Lower lobe of right lung (tissue), 2 donors: ENCODE results near the gene TNK1. TPM values are rescaled to one million over a fixed set of nuclear protein-coding genes. Genes with fewer than 3 reads are reported as not detected.

Experiments used
- ATAC-seq, 2 donors: fragments of 200-7000 bp; cut with Tn5 transposase; one replicate each; pipeline ENCODE4 v1.9.1; 2020 to 2022; ENCODE audit warnings: mild to moderate bottlenecking in 2 of 2, moderate library complexity in 2 of 2
- DNase-seq: peaks from one replicate; pipeline ENCODE4 v3.0.0-alpha.2; 2020
- H3K27ac ChIP-seq: fragments of 200-600 bp; one replicate; pipeline ENCODE4 v1.8.0; 2022
- H3K27me3 ChIP-seq: fragments of 200-600 bp; one replicate; pipeline ENCODE4 v1.8.0; 2022; ENCODE audit warnings: low read depth
- H3K36me3 ChIP-seq: fragments of 200-600 bp; one replicate; pipeline ENCODE4 v1.8.0; 2022; ENCODE audit warnings: mild to moderate bottlenecking
- H3K4me1 ChIP-seq: fragments of 200-600 bp; one replicate; pipeline ENCODE4 v1.8.0; 2022
- H3K4me3 ChIP-seq: fragments of 200-600 bp; one replicate; pipeline ENCODE4 v1.8.0; 2022; ENCODE audit warnings: mild to moderate bottlenecking
- H3K9me3 ChIP-seq: fragments of 200-600 bp; one replicate; pipeline ENCODE4 v1.8.0; 2022
- CTCF ChIP-seq: fragments of 200-600 bp; IDR thresholded peaks from one replicate; pipeline ENCODE4 v1.8.0; 2022; ENCODE audit warnings: antibody characterized with exemption, mild to moderate bottlenecking
- intact Hi-C: fragments of 100-400 bp; cut with DNase I; formaldehyde crosslinking; loops from one replicate; pipeline ENCODE4 v1.11.0; 2022
- total RNA-seq: library from RNA; stranded (reverse); fragmentation: NEBNext Ultra II Directional; extraction: Animal tissue kit (Norgen Biotek cat#: 25700); gene quantifications from one replicate; pipeline ENCODE4 v1.2.1, GENCODE V29; 2021
- donor health status: DM: no; HTN: yes; CAD: no; lungs with severe emphysema.

TNK1 gene
- total RNA-seq, 1 donor from 2014 or later = 4.1 TPM

- ATAC-seq (no peak), DNase-seq (no peak)
- Histone ChIP-seq H3K4me3 (no peak overlapping the region), H3K27ac (no peak overlapping the region), H3K36me3 (no peaks in the 10 kb centered on the region), H3K9me3 (no peaks in the 10 kb centered on the region), H3K27me3 (no peaks in the 10 kb centered on the region), H3K4me1 (no peaks in the 10 kb centered on the region)
- intact Hi-C loops = no loop called here
- no peak for TF ChIP-seq CTCF
Observed at GRCh38 chr17:7414837-7415236, 33.9 kb downstream of the TNK1 start.

- no peaks in the 10 kb centered on the region for H3K4me1 ChIP-seq
- intact Hi-C loops = no loop called here
- no peak overlapping the region for H3K4me3 ChIP-seq
- no peaks in the 10 kb centered on the region for H3K27me3 ChIP-seq
- no peaks in the 10 kb centered on the region for H3K9me3 ChIP-seq
- no peak for TF ChIP-seq CTCF
- H3K36me3 ChIP-seq = no peaks in the 10 kb centered on the region
- no peak overlapping the region for H3K27ac ChIP-seq
- no peak for ATAC-seq
- DNase-seq = no peak
Observed at GRCh38 chr17:7415784-7416183, 34.9 kb downstream of the TNK1 start.

GRCh38 chr17:7416323-7416722, 35.4 kb downstream of the TNK1 start:
- intact Hi-C loops = no loop called here

GRCh38 chr17:7417056-7417655, 36.3 kb downstream of the TNK1 start:
- Histone ChIP-seq H3K4me1 (no peaks in the 10 kb centered on the region), H3K4me3 (no peak overlapping the region), H3K27ac (no peak overlapping the region), H3K36me3 (no peaks in the 10 kb centered on the region), H3K9me3 (no peaks in the 10 kb centered on the region), H3K27me3 (no peaks in the 10 kb centered on the region)
- no peak for ATAC-seq
- no peak for DNase-seq
- intact Hi-C loops = no loop called here
- TF ChIP-seq CTCF = no peak

More at GRCh38 chr17:7416323-7416722, 35.4 kb downstream of the TNK1 start:
- no peaks in the 10 kb centered on the region for H3K9me3 ChIP-seq
- no peak overlapping the region for H3K4me3 ChIP-seq
- no peak overlapping the region for H3K27ac ChIP-seq
- DNase-seq (no peak), ATAC-seq (no peak)
- no peaks in the 10 kb centered on the region for H3K4me1 ChIP-seq
- H3K27me3 ChIP-seq = no peaks in the 10 kb centered on the region
- H3K36me3 ChIP-seq = no peaks in the 10 kb centered on the region
- no peak for TF ChIP-seq CTCF

- no peak for TF ChIP-seq CTCF
- intact Hi-C loops = no loop called here
- no peak overlapping the region for H3K4me3 ChIP-seq
- H3K36me3 ChIP-seq = no peaks in the 10 kb centered on the region
- H3K27ac ChIP-seq = no peak overlapping the region
- DNase-seq (no peak), ATAC-seq (no peak)
- no peaks in the 10 kb centered on the region for H3K27me3 ChIP-seq
- H3K4me1 ChIP-seq = no peaks in the 10 kb centered on the region
- H3K9me3 ChIP-seq = no peaks in the 10 kb centered on the region
Observed at GRCh38 chr17:7418472-7419152, 37.7 kb downstream of the TNK1 start.
